GM18907 (cell line): Measurements from ENCODE around the gene FBXL7.

ENCODE experiments used
- ATAC-seq: cut with Tn5 transposase; IDR thresholded peaks from one replicate; pipeline ENCODE4 v1.9.1; 2021; ENCODE audit warnings: mild to moderate bottlenecking, moderate library complexity; ENCODE audit not compliant: unreplicated experiment

Gene FBXL7

DNA sequence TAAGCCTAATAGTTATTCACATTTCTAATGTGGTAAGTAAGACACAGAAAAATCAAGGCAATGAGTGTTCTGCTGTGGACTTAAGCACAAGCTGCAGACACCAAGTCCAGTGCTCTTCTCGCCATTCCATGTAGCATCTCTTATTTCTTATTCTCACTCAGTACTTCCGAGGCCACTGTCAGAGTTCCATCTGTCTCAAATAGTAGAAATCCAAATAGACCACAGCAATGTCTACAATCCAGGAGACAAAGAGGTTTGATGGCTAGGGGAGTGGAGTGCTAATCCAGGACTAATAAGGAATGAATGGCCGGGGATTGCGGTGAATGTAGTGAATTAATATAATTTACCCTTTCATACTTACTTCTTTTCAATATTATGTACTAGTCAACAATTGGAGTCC, 147.3 kb downstream of the FBXL7 start:
- no peak for ATAC-seq

DNA sequence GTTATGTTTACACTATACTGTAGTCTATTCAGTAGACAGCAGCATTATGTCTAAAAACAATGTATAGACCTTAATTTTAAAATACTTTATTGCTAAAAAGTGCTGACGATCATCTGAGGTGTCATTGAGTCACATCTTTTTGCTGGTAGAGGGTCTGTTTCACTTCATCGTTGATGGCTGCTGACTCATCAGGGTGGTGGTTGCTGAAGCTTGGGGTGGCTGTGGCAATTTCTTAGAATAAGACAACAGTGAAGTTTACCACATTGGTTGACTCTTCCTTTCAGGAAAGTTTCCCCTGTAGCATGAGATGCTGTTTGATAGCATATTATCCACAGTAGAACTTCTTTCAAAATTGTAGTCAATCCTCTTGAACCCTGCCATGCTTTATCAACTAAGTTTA, 150.3 kb downstream of the FBXL7 start:
- ATAC-seq: no peak

DNA sequence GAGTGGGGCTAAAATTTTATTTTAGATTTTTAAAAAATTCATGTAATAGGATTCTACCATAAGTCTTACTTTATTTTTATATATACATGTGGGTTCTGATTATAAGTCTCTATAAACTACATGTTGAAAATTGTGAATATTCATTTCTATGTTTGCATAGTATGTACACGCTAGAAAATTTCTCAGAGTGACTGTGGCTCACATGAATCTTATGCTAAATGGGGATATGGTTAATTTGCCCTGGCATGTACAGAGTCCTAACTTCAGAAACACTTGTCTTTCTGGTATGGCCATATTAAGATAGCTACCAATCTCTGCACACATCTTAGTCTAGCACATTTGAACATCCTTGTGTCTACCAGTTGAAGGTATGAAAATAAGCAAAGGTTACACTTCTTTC, 154.8 kb downstream of the FBXL7 start:
- ATAC-seq: no peak

DNA sequence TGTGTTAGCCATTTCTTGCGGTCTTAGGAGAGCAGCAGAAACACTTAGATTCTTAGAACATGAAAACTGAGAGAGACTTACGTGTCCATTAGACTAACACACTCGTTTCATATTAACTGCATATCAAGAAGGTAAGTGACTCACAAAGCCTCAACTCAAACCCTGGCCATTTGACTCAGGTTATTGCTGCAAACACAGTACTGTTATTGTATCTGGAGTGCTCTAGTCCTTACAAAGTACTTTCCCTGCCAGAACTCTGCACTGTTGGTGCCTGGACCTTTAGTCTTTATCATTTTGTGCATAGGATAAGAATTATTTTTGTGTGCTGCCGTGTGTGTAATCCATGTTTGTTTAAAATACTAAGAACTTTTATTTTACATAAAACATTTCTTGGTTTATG, 155.7 kb downstream of the FBXL7 start:
- no peak for ATAC-seq

DNA sequence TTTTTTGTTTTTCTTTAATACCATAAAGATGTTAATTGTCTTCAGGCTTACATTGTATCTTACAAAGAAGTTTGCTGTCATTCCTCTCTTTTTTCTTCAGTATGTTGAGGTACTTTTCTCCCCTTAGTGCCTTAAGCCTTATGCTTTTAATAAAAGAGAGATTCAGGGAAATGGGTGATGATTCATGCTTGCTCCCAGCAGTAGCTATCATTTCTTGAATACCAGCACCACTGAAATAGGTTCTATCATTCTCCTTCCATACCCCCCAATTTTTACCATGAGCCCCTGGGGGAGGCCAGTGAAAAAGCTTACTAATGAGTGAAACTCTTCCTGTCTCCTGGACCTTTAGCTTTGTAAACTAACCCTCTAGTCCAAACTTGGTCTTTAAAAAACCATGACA, 165.0 kb downstream of the FBXL7 start:
- ATAC-seq: no peak

DNA sequence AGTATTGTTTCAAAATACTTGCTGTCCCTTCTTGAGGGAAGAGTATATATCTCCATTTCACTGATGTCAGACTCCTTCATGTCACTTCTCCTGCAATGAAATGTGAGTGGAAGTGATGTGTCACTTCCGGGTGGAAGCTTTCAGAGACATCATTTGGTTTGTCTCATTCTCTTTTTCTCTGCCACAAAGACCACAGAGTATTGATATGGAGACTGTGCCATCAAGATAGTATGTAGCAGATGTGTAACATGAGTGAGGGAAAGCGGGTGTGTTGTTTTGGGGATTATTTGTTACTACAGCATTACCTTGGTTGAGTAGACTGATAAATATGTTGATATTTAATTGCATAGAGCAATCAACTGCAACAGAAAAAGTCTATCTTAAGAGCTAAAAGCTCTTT, 169.8 kb downstream of the FBXL7 start:
- no peak for ATAC-seq

DNA sequence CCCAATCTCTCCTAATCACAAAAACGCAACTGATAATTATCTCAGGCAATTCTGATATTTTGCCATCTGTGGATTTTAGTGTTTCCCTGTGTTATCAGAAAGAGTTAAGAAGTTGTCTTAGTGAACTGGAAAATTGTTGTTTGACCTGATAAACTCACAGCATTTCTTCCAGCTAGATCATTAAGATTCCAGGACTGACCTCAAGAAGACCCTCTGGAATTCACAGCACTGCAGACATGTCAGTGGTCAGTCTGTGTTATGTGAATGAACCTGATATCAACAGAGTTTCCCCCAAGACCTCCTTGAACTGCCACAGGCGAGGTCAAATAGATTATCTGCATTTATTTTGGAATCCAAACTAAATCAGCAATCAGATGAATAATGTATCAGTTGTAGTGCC, 174.7 kb downstream of the FBXL7 start:
- ATAC-seq: no peak

DNA sequence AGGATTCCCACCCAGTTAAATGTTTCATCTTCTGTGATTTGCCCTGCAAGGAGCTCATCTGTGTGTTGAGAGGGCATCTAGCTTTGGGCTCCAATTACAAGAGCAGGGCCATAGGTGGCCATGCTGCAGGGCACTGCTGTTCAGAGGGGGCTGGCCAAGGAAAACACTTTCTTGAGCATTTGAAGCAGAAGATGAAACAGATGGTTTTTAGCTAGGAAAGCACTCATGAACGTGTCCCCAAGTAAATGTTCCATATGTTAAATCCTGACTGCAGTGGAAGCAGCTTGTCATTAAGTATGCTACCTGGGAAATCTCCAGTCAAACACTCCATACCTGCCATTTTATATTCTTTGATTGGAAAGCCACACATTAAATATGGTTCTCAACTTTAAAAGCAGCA, 176.6 kb downstream of the FBXL7 start:
- no peak for ATAC-seq

DNA sequence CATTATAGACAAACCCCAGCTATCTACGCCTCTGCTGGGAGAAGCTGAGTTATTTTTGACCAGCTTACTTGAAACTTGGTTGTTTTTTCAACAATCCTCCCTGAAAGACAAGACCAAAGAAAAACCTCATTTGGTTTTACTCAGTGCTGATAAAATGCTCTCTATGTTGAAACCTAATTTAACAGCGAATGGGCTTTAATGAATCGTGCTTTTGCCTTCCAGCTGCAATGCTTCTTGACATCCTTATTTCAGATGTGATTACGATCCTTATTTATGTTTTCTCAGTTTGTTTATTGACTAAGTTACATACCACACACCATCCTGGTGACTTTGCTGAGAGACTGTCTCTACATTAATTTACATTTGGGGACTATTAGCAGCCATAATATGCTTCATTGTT, 179.2 kb downstream of the FBXL7 start:
- ATAC-seq: no peak

DNA sequence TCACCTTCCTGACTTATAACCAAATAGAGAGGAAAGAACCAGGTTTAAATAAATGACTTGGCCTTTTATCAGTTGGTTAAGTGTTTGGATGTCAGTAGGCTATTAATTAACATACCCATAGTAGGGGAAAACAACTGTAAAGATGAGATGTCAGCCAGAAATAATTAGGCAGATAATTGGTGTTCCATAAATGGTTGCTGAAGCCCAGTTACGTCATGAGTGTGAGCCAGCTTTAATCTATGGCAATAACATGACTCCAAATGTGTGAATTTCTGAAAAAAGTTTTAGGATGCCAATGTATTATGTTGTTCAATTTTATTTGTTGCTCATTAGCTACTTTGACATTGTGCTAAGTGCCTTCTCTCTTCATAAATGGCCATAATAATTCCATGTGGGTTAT, 180.5 kb downstream of the FBXL7 start:
- ATAC-seq: no peak

DNA sequence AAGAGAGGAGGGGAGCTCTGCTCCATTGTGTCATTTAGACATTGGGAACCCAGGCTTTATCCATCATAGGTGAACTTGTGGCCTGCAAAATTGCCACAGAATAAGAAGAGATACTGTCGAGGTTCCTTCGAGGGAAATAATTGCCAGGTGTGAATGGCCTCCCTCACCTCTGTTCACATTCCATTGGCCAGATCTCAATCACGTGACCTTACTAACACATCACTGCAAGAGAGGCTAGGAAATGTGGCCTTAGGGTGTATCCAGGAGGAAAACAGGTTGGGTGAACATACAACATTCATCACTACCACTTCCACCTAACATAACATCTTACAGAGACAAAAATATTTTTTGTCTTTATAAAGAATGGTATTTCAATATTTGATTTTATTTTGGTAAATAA, 182.1 kb downstream of the FBXL7 start:
- ATAC-seq: no peak

DNA sequence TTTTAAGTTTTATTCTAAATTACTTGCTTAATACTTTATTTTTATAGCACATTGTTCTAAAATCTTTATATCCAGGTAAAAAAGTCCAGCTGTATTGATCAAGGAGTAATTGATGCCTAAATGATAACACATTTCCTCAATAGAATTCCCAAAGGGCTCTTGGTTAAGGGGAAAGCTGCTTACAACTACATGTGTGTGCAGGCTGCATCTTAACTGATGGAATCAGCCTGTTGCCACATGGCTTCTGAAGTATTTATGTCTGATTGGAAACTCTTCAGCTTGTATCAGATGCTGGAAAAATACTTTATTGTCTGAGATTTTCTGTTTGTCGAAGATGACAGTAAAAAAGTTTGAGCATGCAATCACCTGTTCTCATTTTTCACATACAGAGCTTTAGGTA, 182.6 kb downstream of the FBXL7 start:
- no peak for ATAC-seq

DNA sequence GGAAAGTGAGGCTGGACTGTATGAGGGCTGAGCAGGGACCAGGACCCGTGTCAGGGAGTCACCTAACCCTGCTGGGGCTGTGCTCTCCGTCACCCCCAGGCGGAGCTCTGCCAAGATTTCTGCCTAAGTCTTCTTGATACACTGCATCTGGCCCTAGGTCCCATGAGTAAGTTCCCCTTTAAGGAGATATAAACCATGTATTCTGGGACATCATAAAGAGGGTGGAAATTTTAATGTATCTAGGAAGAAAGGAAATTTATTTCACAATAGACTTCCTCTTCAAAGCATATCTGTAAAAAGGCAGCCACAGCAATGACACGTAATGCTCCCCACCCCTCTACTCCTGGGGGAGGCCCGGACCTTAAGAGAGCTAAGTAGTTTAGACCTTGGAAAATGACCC, 183.4 kb downstream of the FBXL7 start:
- no peak for ATAC-seq

DNA sequence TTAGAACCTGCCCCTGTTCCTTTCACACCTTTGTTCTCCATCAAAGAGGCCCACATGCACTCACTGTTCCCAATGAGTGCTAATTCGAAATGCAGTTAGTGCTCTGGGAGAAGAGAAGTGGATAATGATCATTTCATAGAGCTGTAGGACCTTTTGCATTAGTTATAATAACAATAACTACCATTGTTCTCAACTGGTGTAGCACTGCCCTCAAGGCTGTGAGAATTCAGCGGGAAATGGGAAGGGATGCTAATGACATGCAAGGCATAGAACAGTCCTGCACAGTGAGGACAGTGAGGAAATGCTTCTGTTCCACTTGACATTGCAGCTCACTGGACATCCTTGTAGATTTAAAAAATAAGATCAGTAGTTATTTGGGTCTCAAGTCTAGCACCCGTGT, 187.4 kb downstream of the FBXL7 start:
- ATAC-seq: no peak

DNA sequence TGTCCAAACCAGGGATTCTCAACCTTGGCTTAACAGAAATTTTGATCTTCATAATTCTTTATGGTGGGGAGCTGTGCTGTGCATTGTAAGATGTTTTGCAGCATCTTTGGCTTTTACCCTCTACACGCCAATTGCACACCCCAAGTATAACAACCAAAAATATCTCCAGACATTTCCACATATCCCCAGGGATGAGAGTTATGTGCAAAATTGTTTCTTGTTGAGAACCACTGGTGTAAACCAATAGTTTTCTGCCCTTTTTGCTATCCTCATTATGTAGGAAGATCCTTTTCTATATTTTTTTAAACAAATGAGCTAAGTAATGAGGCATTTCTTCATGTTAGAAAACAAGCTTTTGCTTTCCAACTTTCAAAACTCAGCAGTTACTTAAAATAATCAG, 189.9 kb downstream of the FBXL7 start:
- ATAC-seq: no peak

DNA sequence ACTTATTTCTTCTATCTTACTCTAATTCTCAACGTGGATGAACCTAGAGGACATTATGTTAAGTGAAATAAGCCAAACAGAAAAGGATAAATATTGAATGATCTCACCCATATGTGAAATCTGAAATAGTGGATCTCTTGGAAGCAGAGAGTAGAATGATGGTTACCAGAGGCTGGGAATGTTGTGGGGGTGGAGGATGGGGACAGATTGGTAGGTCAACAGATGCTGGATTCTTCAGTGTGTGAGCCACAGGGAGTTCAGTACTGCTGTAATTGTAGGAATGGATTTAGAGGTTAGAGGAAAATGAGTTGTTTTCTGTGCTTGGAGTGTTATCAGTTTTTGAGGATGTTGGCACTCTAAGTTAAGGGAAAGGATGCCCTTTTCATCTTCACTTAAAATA, 190.6 kb downstream of the FBXL7 start:
- ATAC-seq: no peak

DNA sequence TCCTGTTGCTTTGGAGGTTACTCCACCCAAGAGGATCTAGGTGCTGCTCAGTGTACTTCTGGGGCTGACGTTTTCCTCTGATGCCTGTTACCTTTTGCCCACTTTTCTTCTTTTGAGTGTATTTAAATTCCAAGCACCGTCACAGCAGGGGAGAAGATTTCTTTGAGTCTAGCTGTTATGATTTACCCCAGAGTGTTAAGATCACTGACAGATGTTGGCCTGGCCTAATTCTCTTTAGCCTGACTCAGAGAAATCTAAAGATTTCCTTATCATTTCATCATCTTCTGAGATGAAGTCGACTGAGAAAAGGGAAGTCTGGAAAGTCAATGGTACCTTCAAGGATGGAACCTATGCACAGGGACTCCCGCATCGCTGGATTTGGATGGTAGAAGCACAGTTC, 191.5 kb downstream of the FBXL7 start:
- ATAC-seq: no peak

DNA sequence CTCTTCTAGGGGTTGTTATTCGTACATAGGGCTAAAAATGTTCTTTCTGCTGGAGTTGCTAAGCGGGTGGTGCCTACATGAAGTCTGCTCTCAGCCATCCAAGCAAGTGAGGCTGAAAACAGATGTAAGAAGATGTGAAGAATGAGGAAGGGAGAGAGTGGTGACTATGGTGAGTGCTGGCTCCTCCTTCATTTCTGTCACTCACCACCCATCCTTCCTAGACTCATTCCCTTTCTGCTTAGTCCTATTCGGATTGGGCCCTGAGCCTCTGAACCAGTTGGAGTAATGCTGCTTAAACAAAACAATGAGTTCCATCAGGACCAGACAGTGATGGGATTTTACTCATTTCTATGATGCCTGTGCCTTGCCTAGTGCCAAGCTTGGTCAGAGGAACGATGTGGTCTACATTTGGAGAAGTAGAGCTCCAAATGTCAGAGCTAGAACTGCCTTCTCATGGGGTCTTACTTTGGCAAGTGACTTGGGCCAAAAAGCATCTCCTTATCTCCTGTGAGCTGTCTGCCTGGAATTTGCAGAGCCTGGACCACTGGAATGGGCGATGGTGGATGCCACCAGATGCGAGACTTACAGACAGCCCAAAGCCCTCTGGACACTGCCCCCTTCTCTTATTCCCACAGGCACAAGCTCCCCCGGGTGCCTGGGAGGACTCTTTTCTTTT, 192.9 kb downstream of the FBXL7 start:
- no peak for ATAC-seq

DNA sequence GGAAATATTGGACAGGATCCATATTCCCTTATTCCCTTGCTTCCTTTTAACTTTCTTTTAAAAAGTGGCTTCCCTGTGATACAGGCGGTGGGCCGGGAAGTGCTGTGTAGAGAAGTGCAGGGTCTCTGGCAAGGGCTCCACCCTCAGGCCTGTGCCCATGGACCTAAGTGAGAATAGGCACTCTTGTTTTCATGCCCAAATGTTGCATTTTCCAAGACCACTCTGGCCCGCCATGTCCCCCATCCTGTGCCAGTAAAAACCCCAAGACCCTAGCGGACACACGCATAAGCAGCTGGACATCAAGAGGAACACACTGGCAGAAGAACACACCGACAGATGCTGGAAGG, 193.4 kb downstream of the FBXL7 start:
- no peak for ATAC-seq

DNA sequence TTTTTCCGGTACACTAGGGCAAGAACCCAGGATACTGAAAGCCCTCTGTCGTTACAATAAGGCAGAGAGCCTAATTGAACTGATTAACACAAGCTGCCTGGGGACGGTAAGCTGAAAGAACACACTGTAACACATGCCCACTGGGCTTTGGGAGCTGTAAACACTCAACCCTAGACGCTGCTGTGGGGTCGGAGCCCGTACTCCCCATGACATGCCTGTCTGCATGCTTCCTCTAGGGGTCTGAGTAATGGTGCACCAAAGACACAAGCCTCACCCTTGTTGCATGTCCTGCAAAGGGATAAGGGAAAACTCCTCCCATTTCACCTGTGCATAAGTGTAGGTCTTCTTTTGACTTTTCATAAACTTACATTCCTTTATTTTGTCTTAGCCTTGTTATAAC, 194.0 kb downstream of the FBXL7 start:
- no peak for ATAC-seq

DNA sequence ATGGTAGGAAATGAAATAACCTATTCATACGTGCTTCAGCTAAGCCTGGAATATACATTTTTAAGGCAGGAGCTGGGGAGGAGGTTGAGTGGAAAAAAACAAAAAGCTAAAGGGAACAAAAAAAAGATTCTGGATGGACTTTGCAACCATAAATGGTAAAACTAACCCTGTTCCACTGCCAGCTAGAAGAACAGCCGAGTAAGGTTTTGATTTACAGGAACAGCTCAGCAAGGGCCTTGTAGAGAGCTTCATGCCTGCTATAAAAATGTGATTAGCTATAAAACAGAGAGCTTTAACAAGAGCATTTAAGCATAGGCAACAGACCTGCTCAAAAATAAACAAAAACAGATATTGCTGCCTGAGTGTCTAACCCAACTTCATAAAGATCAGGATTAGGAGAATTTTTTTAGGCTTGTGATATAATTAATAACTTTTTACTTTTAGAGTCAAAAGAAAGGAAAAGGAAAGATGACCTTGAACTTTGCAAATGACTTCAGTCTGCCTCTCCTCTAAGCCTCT, 194.8 kb downstream of the FBXL7 start:
- no peak for ATAC-seq

DNA sequence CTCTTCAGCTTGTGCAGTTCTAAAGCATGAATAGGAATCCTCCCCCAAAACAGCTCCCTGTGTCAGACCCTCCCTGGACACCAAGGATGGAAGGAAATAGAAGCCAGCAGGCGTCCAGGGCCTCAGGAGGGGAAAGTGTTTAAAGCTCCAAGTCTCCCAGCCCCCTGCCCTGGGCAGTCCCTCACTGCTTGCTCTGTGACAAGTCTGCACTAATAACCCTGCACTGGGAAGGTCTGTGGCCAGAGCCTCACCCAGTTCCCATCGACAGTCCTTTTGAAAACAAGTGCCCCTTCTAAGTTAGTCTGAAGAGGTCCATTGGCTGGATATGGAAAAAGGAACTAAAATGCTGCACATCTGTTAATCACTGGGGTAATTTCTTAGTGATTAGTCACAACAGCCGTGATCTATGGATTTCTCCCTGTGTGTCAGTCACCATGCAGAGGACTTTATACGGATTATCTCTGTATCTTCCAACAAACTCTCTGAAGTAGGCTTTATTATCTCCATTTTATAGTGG, 195.3 kb downstream of the FBXL7 start:
- no peak for ATAC-seq

DNA sequence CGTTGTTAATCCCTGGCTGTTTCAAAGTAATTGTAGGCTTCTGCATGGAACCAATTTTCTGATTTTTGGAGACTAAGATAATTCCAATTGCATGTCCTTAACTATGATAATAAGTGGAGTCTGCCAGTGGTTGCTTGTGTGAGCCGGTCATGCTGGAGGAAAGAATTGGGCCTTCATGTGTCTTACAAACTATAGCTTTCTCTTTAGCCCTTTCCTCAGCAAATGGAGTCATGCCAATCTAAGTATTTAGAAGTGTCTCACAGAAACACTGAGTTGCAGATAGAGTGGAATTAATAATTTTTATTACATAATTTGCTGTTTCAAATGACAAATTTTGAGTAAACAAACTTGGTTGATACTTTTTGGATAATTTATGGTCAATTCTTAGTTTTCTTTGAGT, 200.4 kb downstream of the FBXL7 start:
- ATAC-seq: no peak
